SH-SY5Y (cell line): ENCODE data around the gene SORCS3.
A peak's percentile ranks its signal among the peaks of the same experiment; 100 is the strongest.

Experiments
- GATA2 ChIP-seq: IDR thresholded peaks from 2 replicates; pipeline ENCODE4 v1.6.1; 2011; ENCODE audit warnings: mild to moderate bottlenecking, low read depth, low read length
- GATA3 ChIP-seq: IDR thresholded peaks from 2 replicates; pipeline ENCODE4 v1.6.1; 2011; ENCODE audit warnings: low read depth, mild to moderate bottlenecking, low read length, moderate library complexity

The SORCS3 gene

GRCh38 chr10:104706886-104707285, 65.8 kb downstream of the SORCS3 start:
- no peak for TF ChIP-seq GATA2
- no peak for TF ChIP-seq GATA3

GRCh38 chr10:104707602-104708459, 66.7 kb downstream of the SORCS3 start:
- TF ChIP-seq GATA3: no peak
- no peak for TF ChIP-seq GATA2

GRCh38 chr10:104711302-104711721, 70.2 kb downstream of the SORCS3 start:
- TF ChIP-seq GATA2 (peak; percentile 50; the same call in 1 of the 2 replicates), GATA3 (no peak)

GRCh38 chr10:104731192-104731591, 90.1 kb downstream of the SORCS3 start:
- TF ChIP-seq GATA3 (no peak), GATA2 (no peak)

GRCh38 chr10:104732222-104732621, 91.1 kb downstream of the SORCS3 start:
- no peak for TF ChIP-seq GATA2

GRCh38 chr10:104734433-104734832, 93.3 kb downstream of the SORCS3 start:
- no peak; the same call in 1 of the 2 replicates for TF ChIP-seq GATA2
- TF ChIP-seq GATA3: no peak

- TF ChIP-seq GATA2 (peak; percentile 99), GATA3 (peak; percentile 94)
Observed at GRCh38 chr10:104735036-104735756, 94.1 kb downstream of the SORCS3 start.

GRCh38 chr10:104735757-104736391, 94.8 kb downstream of the SORCS3 start:
- no peak for TF ChIP-seq GATA3
- no peak for TF ChIP-seq GATA2

- TF ChIP-seq GATA2: no peak
- no peak for TF ChIP-seq GATA3
Observed at GRCh38 chr10:104741127-104741526, 100.0 kb downstream of the SORCS3 start.

- TF ChIP-seq GATA3 (no peak), GATA2 (no peak)
Observed at GRCh38 chr10:104744052-104744451, 103.0 kb downstream of the SORCS3 start.

GRCh38 chr10:104750291-104750690, 109.2 kb downstream of the SORCS3 start:
- TF ChIP-seq GATA3 (no peak), GATA2 (no peak)

- TF ChIP-seq GATA2 (no peak), GATA3 (no peak)
Observed at GRCh38 chr10:104762793-104763192, 121.7 kb downstream of the SORCS3 start.

GRCh38 chr10:104766341-104766740, 125.3 kb downstream of the SORCS3 start:
- no peak for TF ChIP-seq GATA3

- TF ChIP-seq GATA3 (no peak), GATA2 (no peak)
Observed at GRCh38 chr10:104767282-104767681, 126.2 kb downstream of the SORCS3 start.

GRCh38 chr10:104767745-104768144, 126.7 kb downstream of the SORCS3 start:
- TF ChIP-seq GATA3 (no peak), GATA2 (no peak)
